ENCODE results near the gene CCK.

GRCh38 chr3:42210726-42211125, 55.3 kb downstream of the CCK start:
- no peak for TF ChIP-seq CTCF (IDR thresholded peaks at IDR 0.05)
- no peak for TF ChIP-seq EP300 (IDR thresholded peaks at IDR 0.05; ENCODE audit: low read depth)

Measured in transverse colon (tissue), 3 donors.